Gastrocnemius medialis (tissue), 4 donors: ENCODE measurements around the gene IPCEF1.

Experiments
- CTCF ChIP-seq, 5 experiments: fragments of 450-650 bp in 3 of 5; fragments of 200-600 bp in 2 of 5; sonication (generic) in 2 of 5; IDR thresholded peaks in 4 of 5; conservative IDR thresholded peaks in 1 of 5; 1 replicate in 4 of 5; 2 replicates in 1 of 5; pipeline ENCODE4 v1.5.1; 2016 to 2019; ENCODE audit warnings: antibody characterized with exemption in 5 of 5, mild to moderate bottlenecking in 3 of 5, moderate library complexity in 3 of 5
- POLR2A ChIP-seq, 2 donors: fragments of 450-650 bp; IDR thresholded peaks; one replicate each; pipeline ENCODE4 v1.6.1; 2017; ENCODE audit warnings: antibody characterized with exemption in 2 of 2, mild to moderate bottlenecking in 2 of 2, moderate library complexity in 2 of 2

DNA sequence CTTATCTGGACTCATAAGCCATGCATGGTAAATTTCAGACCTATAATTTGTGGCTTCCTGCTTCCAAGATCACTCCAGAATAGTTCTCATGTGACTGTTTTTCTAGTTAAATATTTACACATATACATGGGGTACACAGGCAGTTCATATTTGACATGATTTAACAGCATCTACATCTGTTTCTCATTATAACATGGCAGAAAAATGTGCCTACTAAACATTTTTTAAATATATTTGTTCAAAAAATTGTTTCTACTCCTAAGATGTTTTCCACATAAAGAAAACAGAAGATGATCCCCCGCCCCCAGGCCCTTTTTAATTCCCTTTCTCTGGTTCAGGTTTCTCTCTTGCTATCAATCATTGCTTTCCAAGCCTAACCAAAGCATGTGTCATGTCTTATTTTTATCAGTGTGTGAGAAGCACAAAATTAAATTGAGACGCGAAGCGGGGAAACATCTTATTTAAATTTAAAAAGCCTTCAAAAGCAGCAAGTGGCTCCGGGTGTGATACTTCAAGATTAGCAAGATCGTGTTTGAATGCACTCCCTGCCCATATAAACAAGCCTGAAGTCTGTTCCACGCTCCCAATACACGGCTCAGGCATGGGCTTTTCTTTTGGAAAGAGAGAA is 37.3 kb downstream of the IPCEF1 start:
- no peak for TF ChIP-seq CTCF (IDR thresholded peaks at IDR 0.05 in 4 of 5, conservative IDR thresholded peaks at IDR 0.05 in 1 of 5)
- no peak for TF ChIP-seq POLR2A (IDR thresholded peaks at IDR 0.05)
